Muscle layer of colon (tissue), 2 donors: Measurements from ENCODE around the gene ACER2.

ENCODE experiments used
- H3K27ac ChIP-seq: one replicate; pipeline ENCODE4 v1.7.0; 2013; ENCODE audit warnings: low read depth, mild to moderate bottlenecking, low read length, moderate library complexity
- H3K27me3 ChIP-seq, 2 donors: one replicate each; pipeline ENCODE4 v1.7.0; 2013; ENCODE audit warnings: low read length in 2 of 2, mild to moderate bottlenecking in 2 of 2; ENCODE audit not compliant: insufficient read depth in 2 of 2, control insufficient read depth in 1 of 2
- H3K36me3 ChIP-seq: one replicate; pipeline ENCODE4 v1.7.0; 2013; ENCODE audit warnings: mild to moderate bottlenecking, low read length; ENCODE audit not compliant: insufficient read depth
- H3K4me1 ChIP-seq: one replicate; pipeline ENCODE4 v1.7.0; 2013; ENCODE audit warnings: mild to moderate bottlenecking, low read length; ENCODE audit not compliant: insufficient read depth
- H3K4me3 ChIP-seq, 2 donors: one replicate each; pipeline ENCODE4 v1.7.0; 2013; ENCODE audit warnings: low read length in 2 of 2, low read depth in 1 of 2, mild to moderate bottlenecking in 1 of 2, moderate library complexity in 1 of 2
- H3K9ac ChIP-seq: one replicate; pipeline ENCODE4 v1.7.0; 2013; ENCODE audit warnings: low read length
- H3K9me3 ChIP-seq: one replicate; pipeline ENCODE4 v1.7.0; 2013; ENCODE audit warnings: mild to moderate bottlenecking, low read length
- donor health status: abdominal sarcoma.
- donor health status: Adenocarcinoma of cecum.

ACER2 gene

GRCh38 chr9:19471737-19472648 lies 63.2 kb downstream of the ACER2 start:
- H3K36me3 ChIP-seq, result no peaks in the 10 kb centered on the region
- no peaks in the 10 kb centered on the region for H3K27me3 ChIP-seq
- H3K9ac ChIP-seq, result no peak overlapping the region
- no peaks in the 10 kb centered on the region for H3K4me1 ChIP-seq
- H3K9me3 ChIP-seq, result no peaks in the 10 kb centered on the region
- no peak overlapping the region for H3K27ac ChIP-seq
- H3K4me3 ChIP-seq, result no peak overlapping the region

- H3K4me1 ChIP-seq, result no peaks in the 10 kb centered on the region
- no peak overlapping the region for H3K4me3 ChIP-seq
- no peak overlapping the region for H3K27ac ChIP-seq
- no peak overlapping the region for H3K9ac ChIP-seq
- no peaks in the 10 kb centered on the region for H3K9me3 ChIP-seq
- H3K27me3 ChIP-seq, result no peaks in the 10 kb centered on the region
- no peaks in the 10 kb centered on the region for H3K36me3 ChIP-seq
These were observed 64.8 kb downstream of the ACER2 start for GRCh38 chr9:19473605-19474004.

GRCh38 chr9:19479874-19480273 lies 71.1 kb downstream of the ACER2 start:
- Histone ChIP-seq H3K27me3 (no peaks in the 10 kb centered on the region), H3K4me3 (no peak overlapping the region), H3K9ac (no peak overlapping the region), H3K36me3 (no peaks in the 10 kb centered on the region), H3K4me1 (no peaks in the 10 kb centered on the region), H3K27ac (no peak overlapping the region), H3K9me3 (no peaks in the 10 kb centered on the region)

- H3K4me1 ChIP-seq, result no peaks in the 10 kb centered on the region
- no peak overlapping the region for H3K9ac ChIP-seq
- H3K4me3 ChIP-seq, result no peak overlapping the region
- H3K27me3 ChIP-seq, result no peaks in the 10 kb centered on the region
- no peaks in the 10 kb centered on the region for H3K36me3 ChIP-seq
- H3K27ac ChIP-seq, result no peak overlapping the region
- H3K9me3 ChIP-seq, result no peaks in the 10 kb centered on the region
These were observed 71.5 kb downstream of the ACER2 start for GRCh38 chr9:19480345-19480744.

- H3K4me1 ChIP-seq, result no peaks in the 10 kb centered on the region
- H3K36me3 ChIP-seq, result no peaks in the 10 kb centered on the region
- H3K27ac ChIP-seq, result no peak overlapping the region
- H3K9me3 ChIP-seq, result no peaks in the 10 kb centered on the region
- H3K9ac ChIP-seq, result no peak overlapping the region
- no peaks in the 10 kb centered on the region for H3K27me3 ChIP-seq
- H3K4me3 ChIP-seq, result no peak overlapping the region
These were observed 72.5 kb downstream of the ACER2 start for GRCh38 chr9:19481121-19481870.

GRCh38 chr9:19481971-19482404 lies 73.2 kb downstream of the ACER2 start:
- H3K9me3 ChIP-seq, result no peaks in the 10 kb centered on the region
- no peak overlapping the region for H3K27ac ChIP-seq
- no peaks in the 10 kb centered on the region for H3K4me1 ChIP-seq
- no peak overlapping the region for H3K9ac ChIP-seq
- H3K4me3 ChIP-seq, result no peak overlapping the region
- H3K27me3 ChIP-seq, result no peaks in the 10 kb centered on the region
- H3K36me3 ChIP-seq, result no peaks in the 10 kb centered on the region

GRCh38 chr9:19484699-19485098 lies 75.9 kb downstream of the ACER2 start:
- no peaks in the 10 kb centered on the region for H3K4me1 ChIP-seq
- H3K9ac ChIP-seq, result no peak overlapping the region
- H3K27me3 ChIP-seq, result no peaks in the 10 kb centered on the region
- H3K4me3 ChIP-seq, result no peak overlapping the region
- no peaks in the 10 kb centered on the region for H3K9me3 ChIP-seq
- H3K36me3 ChIP-seq, result no peaks in the 10 kb centered on the region
- H3K27ac ChIP-seq, result no peak overlapping the region

- Histone ChIP-seq H3K27ac (no peak overlapping the region), H3K9ac (no peak overlapping the region), H3K4me1 (no peaks in the 10 kb centered on the region), H3K4me3 (no peak overlapping the region), H3K36me3 (no peaks in the 10 kb centered on the region), H3K9me3 (no peaks in the 10 kb centered on the region), H3K27me3 (no peaks in the 10 kb centered on the region)
These were observed 76.4 kb downstream of the ACER2 start for GRCh38 chr9:19485193-19485592.

GRCh38 chr9:19486803-19487202 lies 78.0 kb downstream of the ACER2 start:
- no peaks in the 10 kb centered on the region for H3K27me3 ChIP-seq
- H3K36me3 ChIP-seq, result no peaks in the 10 kb centered on the region
- H3K9ac ChIP-seq, result no peak overlapping the region
- H3K9me3 ChIP-seq, result no peaks in the 10 kb centered on the region
- no peak overlapping the region for H3K4me3 ChIP-seq
- H3K4me1 ChIP-seq, result no peaks in the 10 kb centered on the region
- H3K27ac ChIP-seq, result no peak overlapping the region

GRCh38 chr9:19488721-19489120 lies 79.9 kb downstream of the ACER2 start:
- Histone ChIP-seq H3K36me3 (no peaks in the 10 kb centered on the region), H3K4me3 (no peak overlapping the region), H3K27me3 (no peaks in the 10 kb centered on the region), H3K27ac (no peak overlapping the region), H3K4me1 (no peaks in the 10 kb centered on the region), H3K9ac (no peak overlapping the region), H3K9me3 (no peaks in the 10 kb centered on the region)

GRCh38 chr9:19490269-19490668 lies 81.5 kb downstream of the ACER2 start:
- Histone ChIP-seq H3K27ac (no peak overlapping the region), H3K4me1 (no peaks in the 10 kb centered on the region), H3K9ac (no peak overlapping the region), H3K4me3 (no peak overlapping the region), H3K36me3 (no peaks in the 10 kb centered on the region), H3K27me3 (no peaks in the 10 kb centered on the region), H3K9me3 (no peaks in the 10 kb centered on the region)
